ENCODE measurements around the gene PUS7.

- TF ChIP-seq CTCF (IDR thresholded peaks at IDR 0.05) (no peak), POLR2A (IDR thresholded peaks at IDR 0.05) (no peak), POLR2AphosphoS5 (IDR thresholded peaks at IDR 0.05) (no peak)
Observed at GRCh38 chr7:105512415-105512814, 9.7 kb downstream of the PUS7 start.

Measured in upper lobe of left lung (tissue), 4 donors.